Neuron (in vitro differentiated cells): ENCODE data around the gene RAC3.
"Not testable (repeated sequence)": the region's sequence is repeated elsewhere in the genome, so short reads cannot be mapped to it uniquely, and the experiment has no call there.

ENCODE experiments used
- H2AFZ ChIP-seq: one replicate; pipeline ENCODE4 v1.6.1; 2013; ENCODE audit warnings: low read depth, mild to moderate bottlenecking, inconsistent platforms, low read length, moderate library complexity
- H3K27me3 ChIP-seq: one replicate; pipeline ENCODE4 v1.6.1; 2013; ENCODE audit warnings: low read length; ENCODE audit not compliant: insufficient read depth
- H3K36me3 ChIP-seq: one replicate; pipeline ENCODE4 v1.6.1; 2013; ENCODE audit warnings: low read length; ENCODE audit not compliant: insufficient read depth
- H3K4me1 ChIP-seq: one replicate; pipeline ENCODE4 v1.6.1; 2013; ENCODE audit warnings: low read length; ENCODE audit not compliant: insufficient read depth
- H3K4me3 ChIP-seq: 2 replicates; pipeline ENCODE4 v1.5.1; 2013; ENCODE audit warnings: mild to moderate bottlenecking, low read length, moderate library complexity
- H3K9me3 ChIP-seq: one replicate; pipeline ENCODE4 v1.6.1; 2013; ENCODE audit warnings: low read length

Gene RAC3

DNA sequence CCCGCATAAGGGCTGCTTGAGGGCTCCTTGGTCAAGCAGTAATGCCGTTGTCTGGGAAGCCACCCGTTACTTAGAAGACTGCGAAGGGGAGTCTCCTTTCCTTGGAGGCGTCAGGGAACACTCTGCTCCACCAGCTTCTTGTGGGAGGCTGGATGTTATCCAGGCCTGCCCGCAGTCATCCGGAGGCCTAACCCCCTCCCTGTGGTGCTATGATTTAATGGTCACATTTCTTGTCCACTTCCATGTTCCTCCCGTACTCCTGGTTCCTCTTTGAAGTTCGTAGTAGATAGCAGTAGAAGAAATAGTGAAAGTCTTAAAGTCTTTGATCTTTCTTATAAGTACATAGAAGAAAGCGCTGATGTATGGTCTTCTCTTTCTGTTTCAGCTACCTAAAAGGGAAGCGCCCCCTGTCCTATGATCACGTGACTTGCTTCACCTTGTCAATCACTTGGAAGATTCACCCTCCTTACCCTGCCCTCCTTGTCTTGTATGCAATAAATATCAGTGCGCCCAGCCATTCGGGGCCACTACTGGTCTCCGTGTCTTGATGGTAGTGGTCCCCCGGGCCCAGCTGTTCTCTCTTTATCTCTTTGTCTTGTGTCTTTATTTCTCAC is 7.4 kb downstream of the RAC3 start:
- H3K4me1 ChIP-seq, result peaks cover 16% of the 10 kb centered on the region
- not testable (repeated sequence) for H2AFZ ChIP-seq, H3K9me3 ChIP-seq, H3K36me3 ChIP-seq, H3K27me3 ChIP-seq, H3K4me3 ChIP-seq

DNA sequence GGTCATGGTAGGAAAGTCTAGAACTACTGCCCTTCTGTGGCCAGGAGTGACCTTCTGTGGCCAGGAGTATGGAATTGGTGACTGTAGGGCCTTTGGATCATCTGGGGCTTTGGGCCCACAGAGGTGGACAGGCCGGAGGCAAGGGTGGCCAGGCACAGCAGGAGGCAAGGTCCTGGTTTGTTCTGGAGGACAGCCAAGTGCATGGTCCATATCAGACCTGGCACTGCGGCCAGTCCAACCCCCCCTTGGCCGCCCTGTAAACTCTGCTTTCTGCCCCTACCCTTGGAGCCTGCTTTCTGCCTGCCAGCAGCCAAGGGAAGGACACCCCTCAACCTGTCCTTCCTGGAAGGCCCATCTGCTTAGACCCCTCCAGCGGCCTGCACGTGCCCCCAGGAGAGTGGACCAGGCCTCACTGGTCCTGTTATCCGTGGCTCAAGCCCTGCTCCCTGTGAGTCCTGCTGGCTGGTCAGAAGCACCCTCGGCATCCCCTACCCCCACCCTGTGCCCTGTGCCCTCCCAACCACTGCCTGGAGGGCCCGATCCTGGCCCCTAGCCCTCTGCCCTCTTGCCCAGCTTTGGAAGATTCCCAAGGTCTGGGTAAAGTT is 8.3 kb downstream of the RAC3 start:
- Histone ChIP-seq H3K4me1 (peaks cover 12% of the 10 kb centered on the region), H2AFZ (no peak overlapping the region), H3K9me3 (no peaks in the 10 kb centered on the region), H3K4me3 (no peak overlapping the region), H3K36me3 (peaks cover 7% of the 10 kb centered on the region), H3K27me3 (no peaks in the 10 kb centered on the region)

- Histone ChIP-seq H3K36me3 (no peaks in the 10 kb centered on the region), H3K27me3 (no peaks in the 10 kb centered on the region), H3K9me3 (no peaks in the 10 kb centered on the region), H3K4me1 (peaks cover 7% of the 10 kb centered on the region), H2AFZ (no peak overlapping the region), H3K4me3 (no peak overlapping the region)
These were observed 9.8 kb downstream of the RAC3 start for GRCh38 chr17:82041144-82041814.

DNA sequence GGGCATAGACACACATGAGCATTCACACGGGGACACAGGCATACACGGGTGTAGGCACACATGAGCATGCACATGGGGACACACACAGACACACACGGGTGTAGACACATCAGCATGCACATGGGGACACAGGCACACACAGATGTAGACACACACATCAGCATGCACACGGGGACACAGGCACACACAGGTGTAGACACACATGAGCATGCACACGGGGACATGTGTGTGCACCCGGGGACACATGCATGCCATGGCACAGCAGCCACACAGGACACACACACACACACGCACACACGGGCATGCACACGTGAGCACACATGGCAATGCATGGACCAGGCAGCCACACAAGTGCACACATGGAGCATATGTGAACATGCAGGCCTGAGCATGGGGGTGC is 11.2 kb downstream of the RAC3 start:
- Histone ChIP-seq H3K36me3 (peaks cover 4% of the 10 kb centered on the region), H3K4me1 (no peaks in the 10 kb centered on the region), H3K4me3 (no peak overlapping the region), H2AFZ (no peak overlapping the region), H3K9me3 (no peaks in the 10 kb centered on the region), H3K27me3 (no peaks in the 10 kb centered on the region)

DNA sequence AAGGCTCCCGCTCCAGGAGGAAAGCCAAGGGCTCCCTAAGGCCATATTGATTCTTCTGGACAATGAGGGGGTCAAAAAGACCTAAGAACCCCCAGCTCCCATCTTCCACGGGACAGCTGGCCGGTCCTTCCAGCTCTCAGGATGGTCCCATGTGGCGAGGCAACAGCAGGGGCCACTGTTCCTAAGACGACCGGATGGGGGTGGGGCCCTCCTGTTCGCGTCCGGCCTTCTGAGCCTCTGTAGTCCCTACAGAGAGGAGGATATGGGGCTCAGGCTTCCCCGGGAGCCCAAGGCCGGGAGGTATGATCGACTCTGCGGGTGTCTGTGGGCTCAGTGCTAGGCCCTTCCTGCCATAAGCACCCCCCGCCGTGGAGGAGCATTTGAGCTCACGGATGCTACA is 12.0 kb downstream of the RAC3 start:
- Histone ChIP-seq H3K4me1 (no peaks in the 10 kb centered on the region), H2AFZ (no peak overlapping the region), H3K27me3 (no peaks in the 10 kb centered on the region), H3K36me3 (peaks cover 10% of the 10 kb centered on the region), H3K4me3 (no peak overlapping the region), H3K9me3 (no peaks in the 10 kb centered on the region)

GRCh38 chr17:82045936-82046484 is 14.5 kb downstream of the RAC3 start:
- H3K27me3 ChIP-seq, result no peaks in the 10 kb centered on the region
- no peaks in the 10 kb centered on the region for H3K9me3 ChIP-seq
- H3K4me1 ChIP-seq, result peaks cover 8% of the 10 kb centered on the region
- H3K4me3 ChIP-seq, result no peak overlapping the region
- H3K36me3 ChIP-seq, result peaks cover 22% of the 10 kb centered on the region
- H2AFZ ChIP-seq, result no peak overlapping the region

GRCh38 chr17:82046903-82047302 is 15.4 kb downstream of the RAC3 start:
- no peak overlapping the region for H2AFZ ChIP-seq
- H3K27me3 ChIP-seq, result no peaks in the 10 kb centered on the region
- H3K4me1 ChIP-seq, result peaks cover 8% of the 10 kb centered on the region
- no peaks in the 10 kb centered on the region for H3K9me3 ChIP-seq
- H3K4me3 ChIP-seq, result no peak overlapping the region
- H3K36me3 ChIP-seq, result peaks cover 22% of the 10 kb centered on the region

DNA sequence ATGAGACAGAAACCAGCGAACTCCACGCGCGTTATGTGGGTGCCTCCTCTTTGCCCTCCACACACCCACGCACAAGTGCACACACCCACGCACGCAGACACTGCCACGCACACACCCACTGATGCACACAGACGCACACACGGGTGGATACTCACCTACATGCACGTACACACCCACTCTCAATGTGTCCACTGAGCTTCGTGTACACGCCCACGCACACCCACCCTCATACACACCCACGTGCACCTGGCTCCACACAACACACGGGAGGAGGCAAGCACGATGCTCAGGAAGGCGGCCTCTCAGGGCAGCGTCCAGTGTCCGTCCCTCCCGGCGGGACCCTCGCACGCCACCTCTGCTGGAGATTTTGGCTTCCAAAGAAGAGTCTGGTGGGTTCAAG is 15.9 kb downstream of the RAC3 start:
- H3K4me3 ChIP-seq, result no peak overlapping the region
- H3K36me3 ChIP-seq, result peaks cover 22% of the 10 kb centered on the region
- no peaks in the 10 kb centered on the region for H3K9me3 ChIP-seq

DNA sequence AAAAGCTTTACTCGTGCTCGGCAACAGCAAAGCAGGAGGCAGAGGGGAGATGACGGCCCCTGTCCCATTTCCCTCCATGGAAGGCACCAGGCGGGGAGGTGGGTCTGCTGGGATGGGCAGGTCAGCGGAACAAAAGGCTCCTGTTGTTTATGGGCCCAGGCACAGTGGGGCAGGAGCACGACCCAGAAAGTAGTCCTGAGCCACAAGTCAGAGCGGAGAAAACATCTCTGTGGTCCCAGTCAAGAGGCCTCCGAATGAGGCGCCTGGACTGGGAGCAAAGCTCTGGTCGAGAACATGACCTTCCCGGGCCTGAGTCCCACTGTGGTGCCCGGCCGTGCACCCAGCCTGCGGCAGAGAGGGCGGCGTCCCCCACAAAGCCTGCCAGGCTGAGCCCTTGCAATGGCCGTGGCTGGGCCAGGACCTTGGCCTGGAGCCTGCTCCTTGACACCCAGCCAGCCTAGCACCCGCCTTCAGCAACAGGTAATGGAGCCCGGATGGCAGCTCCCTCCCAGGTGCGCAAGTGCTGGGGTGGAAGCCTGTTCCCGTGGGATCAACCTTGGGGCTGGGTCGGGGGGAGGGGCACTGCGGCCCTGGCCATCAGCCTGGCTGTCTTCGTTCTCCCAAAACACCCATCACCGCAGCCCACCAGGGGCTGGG is 16.6 kb downstream of the RAC3 start:
- H3K27me3 ChIP-seq, result no peaks in the 10 kb centered on the region
- H3K4me1 ChIP-seq, result peaks cover 17% of the 10 kb centered on the region
- no peak overlapping the region for H2AFZ ChIP-seq
- no peaks in the 10 kb centered on the region for H3K9me3 ChIP-seq
- H3K36me3 ChIP-seq, result peaks cover 22% of the 10 kb centered on the region
- H3K4me3 ChIP-seq, result no peak overlapping the region

More for the DNA sequence above, 15.9 kb downstream of the RAC3 start:
- Histone ChIP-seq H3K4me1 (peaks cover 10% of the 10 kb centered on the region), H3K27me3 (no peaks in the 10 kb centered on the region), H2AFZ (no peak overlapping the region)

DNA sequence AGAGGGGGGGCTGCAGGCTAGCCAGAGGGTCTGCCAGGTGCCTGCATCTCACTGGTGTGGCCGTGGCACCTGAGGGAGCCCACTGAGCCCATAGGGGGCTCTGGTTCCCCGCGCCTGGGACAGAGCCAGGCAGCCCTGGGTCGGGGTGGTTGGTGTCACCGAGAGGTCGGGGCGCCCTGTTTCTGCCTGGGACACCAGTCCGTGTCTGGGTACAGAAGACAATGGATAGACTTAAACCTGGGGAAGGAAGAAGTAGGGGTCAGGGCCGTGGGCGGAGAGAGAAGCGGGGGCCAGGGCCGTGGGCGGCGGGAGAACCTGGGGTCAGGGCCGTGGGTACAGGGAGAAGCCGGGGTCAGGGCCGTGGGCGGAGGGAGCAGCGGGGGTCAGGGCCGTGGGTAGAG is 17.1 kb downstream of the RAC3 start:
- Histone ChIP-seq H3K9me3 (no peaks in the 10 kb centered on the region), H3K4me3 (no peak overlapping the region), H3K4me1 (peaks cover 19% of the 10 kb centered on the region)

DNA sequence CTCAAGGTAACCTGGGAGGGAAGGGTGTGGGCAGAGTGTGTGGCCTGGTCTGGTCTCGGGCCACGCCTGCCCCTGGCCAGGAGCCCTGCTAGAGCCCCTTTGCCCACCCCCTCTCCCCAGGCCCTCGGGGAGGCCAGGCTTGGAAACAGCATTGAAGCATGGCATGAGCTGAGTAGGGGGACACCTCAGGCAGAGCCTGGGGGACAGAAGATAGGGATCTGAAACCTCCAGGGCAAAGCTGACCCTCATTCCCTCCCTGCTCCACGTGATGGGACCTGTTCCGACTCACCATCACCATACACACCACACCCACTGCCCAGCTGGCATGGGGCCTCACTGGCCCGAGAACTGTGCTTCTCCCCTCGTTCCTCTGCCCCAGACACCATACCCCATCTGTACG is 17.6 kb downstream of the RAC3 start:
- no peak overlapping the region for H3K4me3 ChIP-seq

More for the DNA sequence above, 17.1 kb downstream of the RAC3 start:
- Histone ChIP-seq H3K27me3 (no peaks in the 10 kb centered on the region), H2AFZ (no peak overlapping the region), H3K36me3 (peaks cover 27% of the 10 kb centered on the region)

GRCh38 chr17:82049521-82049971 is 18.1 kb downstream of the RAC3 start:
- peaks cover 37% of the 10 kb centered on the region for H3K36me3 ChIP-seq
- no peaks in the 10 kb centered on the region for H3K9me3 ChIP-seq
- no peak overlapping the region for H3K4me3 ChIP-seq
- H2AFZ ChIP-seq, result no peak overlapping the region
- H3K27me3 ChIP-seq, result no peaks in the 10 kb centered on the region
- H3K4me1 ChIP-seq, result peaks cover 19% of the 10 kb centered on the region

More for the DNA sequence above, 17.6 kb downstream of the RAC3 start:
- Histone ChIP-seq H3K27me3 (no peaks in the 10 kb centered on the region), H3K9me3 (no peaks in the 10 kb centered on the region), H2AFZ (no peak overlapping the region), H3K4me1 (peaks cover 19% of the 10 kb centered on the region), H3K36me3 (peaks cover 33% of the 10 kb centered on the region)
